GM12873 (cell line): ENCODE measurements around the gene SLC29A4.

Source experiments
- CTCF ChIP-seq: IDR thresholded peaks from 2 replicates; pipeline ENCODE4 v1.5.1; 2012; ENCODE audit warnings: low read depth, mild to moderate bottlenecking, moderate library complexity, low read length, control low read depth; ENCODE audit not compliant: insufficient read depth; ENCODE audit errors: missing control alignments

Gene SLC29A4

GRCh38 chr7:5352440-5353010 lies 69.8 kb downstream of the SLC29A4 start:
- no peak for TF ChIP-seq CTCF

DNA sequence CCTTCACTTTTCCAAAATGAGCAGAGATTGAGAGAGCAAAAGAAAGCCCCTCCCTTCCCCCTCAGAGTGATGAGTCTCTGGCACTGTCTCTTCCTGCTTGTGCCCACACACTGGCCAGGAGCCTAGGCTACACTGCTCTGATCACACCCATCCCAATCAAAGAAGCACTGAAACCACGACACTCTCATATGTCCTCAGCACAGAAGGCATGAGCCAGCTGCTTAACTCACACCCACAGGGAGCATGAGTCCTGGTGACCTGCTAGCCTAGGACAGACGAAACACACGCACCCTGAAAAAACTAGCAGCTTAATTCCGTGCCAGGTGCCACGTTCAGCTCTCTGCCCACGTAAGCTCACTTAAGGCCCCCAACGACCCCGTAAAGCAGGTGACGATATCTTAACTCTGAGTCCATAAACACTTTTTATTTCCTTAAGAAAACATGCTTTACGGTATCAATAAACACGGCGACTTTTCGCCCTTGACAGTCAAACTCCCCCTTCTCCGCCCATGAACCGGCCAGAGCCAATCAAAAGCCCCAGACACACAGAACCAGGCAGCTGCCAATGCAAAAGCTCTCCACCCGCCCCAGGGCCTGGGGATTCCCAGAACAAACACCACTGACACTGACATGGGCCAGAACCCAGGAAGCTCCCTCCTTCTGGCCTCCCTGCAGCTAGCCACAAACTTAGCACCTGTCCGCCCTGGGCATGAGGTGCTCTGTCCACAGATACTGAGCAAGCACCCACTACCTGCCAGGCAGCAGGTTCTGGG lies 71.9 kb downstream of the SLC29A4 start:
- no peak for TF ChIP-seq CTCF
